ENCODE results near the gene KLF18.
"Not testable (repeated sequence)": the region's sequence is repeated elsewhere in the genome, so short reads cannot be mapped to it uniquely, and the experiment has no call there.

Gene KLF18

DNA sequence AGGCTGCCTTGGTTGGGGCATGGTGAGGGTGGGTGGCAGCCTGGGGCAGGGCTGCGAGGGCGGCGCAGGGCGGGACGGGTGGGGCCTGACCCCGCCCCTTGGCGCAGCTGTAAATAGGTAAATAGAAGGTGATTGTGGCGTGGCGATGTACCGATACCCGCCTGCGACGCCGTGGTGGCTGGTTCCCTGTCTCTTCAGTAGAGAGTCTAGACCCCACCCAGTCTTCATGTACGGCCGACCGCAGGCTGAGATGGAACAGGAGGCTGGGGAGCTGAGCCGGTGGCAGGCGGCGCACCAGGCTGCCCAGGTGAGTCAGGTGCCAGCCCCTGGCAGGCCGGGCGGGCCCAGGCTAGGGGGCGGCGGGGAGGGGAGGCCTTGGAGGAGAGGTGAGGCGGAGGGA, 22.7 kb downstream of the KLF18 start, which contains the start of gene KLF17:
Gene KLF17 (plus strand): TSS at position 140 of the 400 bp plus-strand sequence. CDS start 87 bp downstream, at position 227.
- no peak within 1 kb of the TSS for H3K4me3 ChIP-seq (ENCODE audit: low read depth in 1 of 2, low read length in 2 of 2)
- no peaks in the 10 kb centered on the region for H3K36me3 ChIP-seq (ENCODE audit: control insufficient read depth in 1 of 2, insufficient read depth in 2 of 2, low read length in 2 of 2)
- H3K27me3 ChIP-seq (ENCODE audit: low read depth, low read length), result no peaks in the 10 kb centered on the region
- H3K4me1 ChIP-seq (ENCODE audit: control insufficient read depth in 1 of 2, insufficient read depth in 2 of 2, low read length in 2 of 2), result no peaks in the 10 kb centered on the region
- no peaks in the 10 kb centered on the region for H3K9me3 ChIP-seq (ENCODE audit: control insufficient read depth in 1 of 2, low read length in 2 of 2)
- H3K27ac ChIP-seq (ENCODE audit: low read length), result no peak within 1 kb of the TSS

DNA sequence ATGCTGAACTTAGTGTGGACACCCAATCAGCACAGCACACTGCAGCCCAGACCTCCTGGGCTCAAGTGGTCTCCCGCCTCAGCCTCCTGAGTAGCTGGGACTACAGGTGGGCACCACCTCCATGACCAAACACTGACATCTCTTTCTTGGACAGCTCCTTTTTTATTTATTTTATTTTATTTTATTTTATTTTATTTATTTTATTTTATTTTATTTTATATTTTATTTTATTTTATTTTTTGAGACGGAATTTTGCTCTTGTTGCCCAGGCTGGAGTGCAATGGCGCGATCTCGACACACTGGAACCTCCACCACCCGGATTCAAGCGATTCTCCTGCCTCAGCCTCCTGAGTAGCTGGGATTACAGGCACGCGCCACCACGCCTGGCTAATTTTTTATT, 24.2 kb downstream of the KLF18 start:
- H3K27me3 ChIP-seq (ENCODE audit: low read depth, low read length), result not testable (repeated sequence)

GRCh38 chr1:44114098-44114497, 27.3 kb downstream of the KLF18 start:
- Histone ChIP-seq H3K4me3 (ENCODE audit: low read depth in 1 of 2, low read length in 2 of 2) (no peak overlapping the region), H3K9me3 (ENCODE audit: control insufficient read depth in 1 of 2, low read length in 2 of 2) (no peaks in the 10 kb centered on the region), H3K27ac (ENCODE audit: low read length) (no peak overlapping the region), H3K4me1 (ENCODE audit: control insufficient read depth in 1 of 2, insufficient read depth in 2 of 2, low read length in 2 of 2) (no peaks in the 10 kb centered on the region), H3K27me3 (ENCODE audit: low read depth, low read length) (no peaks in the 10 kb centered on the region), H3K36me3 (ENCODE audit: control insufficient read depth in 1 of 2, insufficient read depth in 2 of 2, low read length in 2 of 2) (no peaks in the 10 kb centered on the region)

More for the DNA sequence above, 24.2 kb downstream of the KLF18 start:
- not testable (repeated sequence) for H3K36me3 ChIP-seq (ENCODE audit: control insufficient read depth in 1 of 2, insufficient read depth in 2 of 2, low read length in 2 of 2); H3K4me3 ChIP-seq (ENCODE audit: low read depth in 1 of 2, low read length in 2 of 2); H3K4me1 ChIP-seq (ENCODE audit: control insufficient read depth in 1 of 2, insufficient read depth in 2 of 2, low read length in 2 of 2); H3K9me3 ChIP-seq (ENCODE audit: control insufficient read depth in 1 of 2, low read length in 2 of 2); H3K27ac ChIP-seq (ENCODE audit: low read length)

GRCh38 chr1:44113095-44113609, 28.3 kb downstream of the KLF18 start:
- H3K9me3 ChIP-seq (ENCODE audit: control insufficient read depth in 1 of 2, low read length in 2 of 2), result no peaks in the 10 kb centered on the region
- H3K36me3 ChIP-seq (ENCODE audit: control insufficient read depth in 1 of 2, insufficient read depth in 2 of 2, low read length in 2 of 2), result no peaks in the 10 kb centered on the region
- H3K27me3 ChIP-seq (ENCODE audit: low read depth, low read length), result no peaks in the 10 kb centered on the region
- no peak overlapping the region for H3K4me3 ChIP-seq (ENCODE audit: low read depth in 1 of 2, low read length in 2 of 2)
- H3K27ac ChIP-seq (ENCODE audit: low read length), result no peak overlapping the region
- H3K4me1 ChIP-seq (ENCODE audit: control insufficient read depth in 1 of 2, insufficient read depth in 2 of 2, low read length in 2 of 2), result no peaks in the 10 kb centered on the region

DNA sequence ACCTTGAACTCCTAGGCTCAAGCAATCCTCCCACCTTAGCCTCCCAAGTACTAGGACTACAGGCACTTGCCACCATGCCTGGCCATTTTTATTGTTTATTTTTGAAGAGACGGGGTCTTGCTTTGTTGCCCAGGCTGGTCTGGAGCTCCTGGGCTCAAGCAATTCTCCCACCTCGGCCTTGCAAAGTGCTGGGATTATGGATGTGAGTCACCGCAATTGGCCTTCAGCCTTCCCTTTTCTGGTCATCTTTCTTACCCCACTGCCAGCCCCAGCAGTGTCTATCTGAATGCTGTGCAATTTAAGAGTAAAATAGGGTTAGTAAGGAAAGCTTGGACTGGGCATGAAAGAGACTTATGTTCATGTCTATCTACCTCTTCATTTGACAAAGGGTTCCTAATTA, 28.9 kb downstream of the KLF18 start:
- no peaks in the 10 kb centered on the region for H3K9me3 ChIP-seq (ENCODE audit: control insufficient read depth in 1 of 2, low read length in 2 of 2)
- no peaks in the 10 kb centered on the region for H3K36me3 ChIP-seq (ENCODE audit: control insufficient read depth in 1 of 2, insufficient read depth in 2 of 2, low read length in 2 of 2)
- no peak overlapping the region for H3K4me3 ChIP-seq (ENCODE audit: low read depth in 1 of 2, low read length in 2 of 2)
- no peak overlapping the region for H3K27ac ChIP-seq (ENCODE audit: low read length)
- H3K27me3 ChIP-seq (ENCODE audit: low read depth, low read length), result no peaks in the 10 kb centered on the region
- no peaks in the 10 kb centered on the region for H3K4me1 ChIP-seq (ENCODE audit: control insufficient read depth in 1 of 2, insufficient read depth in 2 of 2, low read length in 2 of 2)

DNA sequence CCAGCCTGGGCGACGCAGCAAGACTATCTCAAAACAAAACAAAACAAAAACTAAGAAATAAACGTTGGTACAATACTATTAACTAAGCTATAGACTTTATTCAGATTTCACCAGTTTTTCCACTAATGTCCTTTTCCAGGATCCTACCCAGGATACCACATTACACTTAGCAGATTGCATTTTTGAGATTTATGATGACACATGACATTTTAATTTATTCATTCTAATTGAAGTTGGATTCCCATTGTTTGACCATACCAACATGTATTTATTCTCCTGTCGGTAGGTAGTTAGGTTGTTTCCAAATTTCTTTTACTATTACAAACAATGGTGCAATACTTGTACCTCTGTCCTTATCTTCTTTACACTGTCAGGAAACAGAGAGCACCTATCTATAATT, 29.6 kb downstream of the KLF18 start:
- Histone ChIP-seq H3K27ac (ENCODE audit: low read length) (no peak overlapping the region), H3K4me1 (ENCODE audit: control insufficient read depth in 1 of 2, insufficient read depth in 2 of 2, low read length in 2 of 2) (no peaks in the 10 kb centered on the region), H3K4me3 (ENCODE audit: low read depth in 1 of 2, low read length in 2 of 2) (no peak overlapping the region), H3K9me3 (ENCODE audit: control insufficient read depth in 1 of 2, low read length in 2 of 2) (no peaks in the 10 kb centered on the region), H3K27me3 (ENCODE audit: low read depth, low read length) (no peaks in the 10 kb centered on the region), H3K36me3 (ENCODE audit: control insufficient read depth in 1 of 2, insufficient read depth in 2 of 2, low read length in 2 of 2) (no peaks in the 10 kb centered on the region)

GRCh38 chr1:44110916-44111315, 30.5 kb downstream of the KLF18 start:
- no peak overlapping the region for H3K4me3 ChIP-seq (ENCODE audit: low read depth in 1 of 2, low read length in 2 of 2)
- H3K9me3 ChIP-seq (ENCODE audit: control insufficient read depth in 1 of 2, low read length in 2 of 2), result no peaks in the 10 kb centered on the region
- H3K4me1 ChIP-seq (ENCODE audit: control insufficient read depth in 1 of 2, insufficient read depth in 2 of 2, low read length in 2 of 2), result no peaks in the 10 kb centered on the region
- H3K27ac ChIP-seq (ENCODE audit: low read length), result no peak overlapping the region
- no peaks in the 10 kb centered on the region for H3K36me3 ChIP-seq (ENCODE audit: control insufficient read depth in 1 of 2, insufficient read depth in 2 of 2, low read length in 2 of 2)
- no peaks in the 10 kb centered on the region for H3K27me3 ChIP-seq (ENCODE audit: low read depth, low read length)

DNA sequence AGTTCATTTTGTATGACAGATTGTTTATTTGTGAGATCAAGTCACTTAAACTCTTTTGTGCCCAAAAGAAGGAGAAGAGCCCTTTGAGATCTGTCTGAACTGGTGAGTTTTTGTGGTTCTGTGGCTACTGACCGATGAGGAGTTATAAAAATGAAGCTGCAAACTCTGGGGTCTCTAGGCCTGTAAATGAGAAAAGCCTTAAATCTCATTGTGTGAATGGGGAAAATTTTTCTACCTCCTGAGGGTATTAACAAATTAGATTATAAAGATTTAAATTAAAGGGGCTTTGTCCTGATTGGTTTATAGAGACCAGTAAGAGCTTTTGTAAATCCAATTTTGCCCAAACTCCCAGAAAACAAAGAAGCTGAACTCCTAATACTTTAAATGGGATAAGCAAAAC, 32.5 kb downstream of the KLF18 start:
- Histone ChIP-seq H3K9me3 (ENCODE audit: control insufficient read depth in 1 of 2, low read length in 2 of 2) (no peaks in the 10 kb centered on the region), H3K27ac (ENCODE audit: low read length) (no peak overlapping the region), H3K36me3 (ENCODE audit: control insufficient read depth in 1 of 2, insufficient read depth in 2 of 2, low read length in 2 of 2) (no peaks in the 10 kb centered on the region), H3K27me3 (ENCODE audit: low read depth, low read length) (no peaks in the 10 kb centered on the region), H3K4me1 (ENCODE audit: control insufficient read depth in 1 of 2, insufficient read depth in 2 of 2, low read length in 2 of 2) (no peaks in the 10 kb centered on the region), H3K4me3 (ENCODE audit: low read depth in 1 of 2, low read length in 2 of 2) (no peak overlapping the region)

- H3K4me3 ChIP-seq (ENCODE audit: low read depth in 1 of 2, low read length in 2 of 2), result no peak overlapping the region
These were observed 33.2 kb downstream of the KLF18 start for GRCh38 chr1:44108241-44108640.

DNA sequence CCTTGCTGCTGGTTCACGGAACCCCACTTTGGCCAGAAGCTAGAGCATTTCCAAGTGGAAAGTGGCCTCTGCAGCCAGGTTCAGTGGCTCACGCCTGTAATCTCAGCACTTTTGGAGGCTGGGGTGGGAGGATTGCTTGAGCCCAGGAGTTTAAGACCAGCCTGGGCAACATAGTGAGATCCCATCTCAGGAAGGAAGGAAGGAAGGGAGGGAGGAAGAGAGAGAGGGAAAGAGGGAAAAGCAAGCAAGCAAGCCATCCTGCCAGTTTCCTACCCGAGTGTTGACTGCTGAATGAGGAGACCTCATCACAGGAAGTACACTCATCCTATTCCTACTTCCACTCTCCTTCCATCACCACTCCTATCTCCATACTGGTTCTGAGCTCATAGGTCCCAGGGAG, 35.6 kb downstream of the KLF18 start:
- no peaks in the 10 kb centered on the region for H3K4me1 ChIP-seq (ENCODE audit: control insufficient read depth in 1 of 2, insufficient read depth in 2 of 2, low read length in 2 of 2)
- no peak overlapping the region for H3K4me3 ChIP-seq (ENCODE audit: low read depth in 1 of 2, low read length in 2 of 2)
- H3K27ac ChIP-seq (ENCODE audit: low read length), result no peak overlapping the region
- H3K9me3 ChIP-seq (ENCODE audit: control insufficient read depth in 1 of 2, low read length in 2 of 2), result no peaks in the 10 kb centered on the region
- no peaks in the 10 kb centered on the region for H3K27me3 ChIP-seq (ENCODE audit: low read depth, low read length)
- H3K36me3 ChIP-seq (ENCODE audit: control insufficient read depth in 1 of 2, insufficient read depth in 2 of 2, low read length in 2 of 2), result no peaks in the 10 kb centered on the region

More at GRCh38 chr1:44108241-44108640, 33.2 kb downstream of the KLF18 start:
- no peaks in the 10 kb centered on the region for H3K36me3 ChIP-seq (ENCODE audit: control insufficient read depth in 1 of 2, insufficient read depth in 2 of 2, low read length in 2 of 2)
- H3K27me3 ChIP-seq (ENCODE audit: low read depth, low read length), result no peaks in the 10 kb centered on the region
- no peak overlapping the region for H3K27ac ChIP-seq (ENCODE audit: low read length)
- no peaks in the 10 kb centered on the region for H3K4me1 ChIP-seq (ENCODE audit: control insufficient read depth in 1 of 2, insufficient read depth in 2 of 2, low read length in 2 of 2)
- no peaks in the 10 kb centered on the region for H3K9me3 ChIP-seq (ENCODE audit: control insufficient read depth in 1 of 2, low read length in 2 of 2)

DNA sequence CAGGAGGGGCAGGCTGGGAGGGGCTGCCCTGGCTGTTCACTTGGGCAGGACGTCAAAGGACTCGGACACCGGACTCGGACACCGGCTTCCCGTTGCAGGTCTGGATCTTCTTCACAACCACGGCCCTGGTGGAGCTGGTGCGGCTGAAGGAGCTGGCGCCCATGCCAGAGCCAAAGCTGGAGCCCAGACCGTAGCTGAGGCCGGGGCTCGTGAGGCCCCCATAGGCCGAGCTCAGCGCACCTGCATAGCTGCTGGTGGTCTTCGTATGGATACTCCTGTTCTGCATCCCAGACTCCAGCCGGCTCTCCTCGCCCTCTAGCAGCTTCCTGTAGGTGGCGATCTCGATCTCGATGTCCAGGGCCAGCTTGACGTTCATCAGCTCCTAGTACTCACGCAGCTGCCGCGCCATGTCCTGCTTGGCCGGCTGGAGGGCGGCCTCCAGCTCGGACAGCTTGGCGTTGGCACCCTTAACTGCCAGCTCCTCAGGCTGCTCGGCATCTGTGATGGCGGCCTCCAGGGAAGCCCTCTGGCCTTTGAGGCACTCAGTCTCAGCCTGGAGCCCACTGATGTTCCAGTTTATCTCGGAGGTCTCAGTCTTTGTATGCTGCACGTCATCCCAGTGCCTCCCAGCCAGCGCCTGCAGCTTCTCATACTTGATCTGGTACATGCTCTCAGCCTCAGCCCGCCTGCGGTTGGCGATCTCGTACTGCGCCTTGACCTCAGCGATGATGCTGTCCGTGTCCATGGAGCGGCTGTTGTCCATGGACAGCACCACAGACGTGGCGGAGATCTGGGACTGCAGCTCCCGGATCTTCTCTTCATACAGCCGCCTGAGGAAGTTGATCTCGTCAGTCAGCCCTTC, 37.9 kb downstream of the KLF18 start:
- H3K36me3 ChIP-seq (ENCODE audit: control insufficient read depth in 1 of 2, insufficient read depth in 2 of 2, low read length in 2 of 2), result no peaks in the 10 kb centered on the region
- H3K27ac ChIP-seq (ENCODE audit: low read length), result no peak overlapping the region
- H3K9me3 ChIP-seq (ENCODE audit: control insufficient read depth in 1 of 2, low read length in 2 of 2), result no peaks in the 10 kb centered on the region
- H3K27me3 ChIP-seq (ENCODE audit: low read depth, low read length), result no peaks in the 10 kb centered on the region
- no peaks in the 10 kb centered on the region for H3K4me1 ChIP-seq (ENCODE audit: control insufficient read depth in 1 of 2, insufficient read depth in 2 of 2, low read length in 2 of 2)
- no peak overlapping the region for H3K4me3 ChIP-seq (ENCODE audit: low read depth in 1 of 2, low read length in 2 of 2)
